ENCODE measurements around the gene SNAPC4.
"Not testable (repeated sequence)": the region's sequence is repeated elsewhere in the genome, so short reads cannot be mapped to it uniquely, and the experiment has no call there.

SNAPC4 gene

DNA sequence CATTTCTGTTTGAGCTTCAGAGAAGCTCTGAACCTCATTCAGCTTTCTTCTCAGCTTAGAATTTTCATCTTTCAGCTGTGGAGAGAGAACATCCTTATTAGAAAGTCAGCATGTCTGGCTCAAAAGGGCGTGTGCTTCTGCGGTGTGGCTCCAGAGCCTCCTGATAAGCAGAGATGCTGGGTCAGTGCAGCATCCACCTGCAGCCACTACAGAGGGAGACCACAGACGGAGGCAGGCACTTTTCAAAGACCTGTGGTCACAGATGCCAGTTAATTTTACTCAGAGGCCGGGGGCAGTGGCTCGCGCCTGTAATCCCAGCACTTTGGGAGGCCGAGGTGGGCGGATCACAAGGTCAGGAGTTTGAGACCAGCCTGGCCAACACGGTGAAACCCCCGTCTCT, 5.9 kb upstream of the SNAPC4 start:
- not testable (repeated sequence) for FAIRE-seq

DNA sequence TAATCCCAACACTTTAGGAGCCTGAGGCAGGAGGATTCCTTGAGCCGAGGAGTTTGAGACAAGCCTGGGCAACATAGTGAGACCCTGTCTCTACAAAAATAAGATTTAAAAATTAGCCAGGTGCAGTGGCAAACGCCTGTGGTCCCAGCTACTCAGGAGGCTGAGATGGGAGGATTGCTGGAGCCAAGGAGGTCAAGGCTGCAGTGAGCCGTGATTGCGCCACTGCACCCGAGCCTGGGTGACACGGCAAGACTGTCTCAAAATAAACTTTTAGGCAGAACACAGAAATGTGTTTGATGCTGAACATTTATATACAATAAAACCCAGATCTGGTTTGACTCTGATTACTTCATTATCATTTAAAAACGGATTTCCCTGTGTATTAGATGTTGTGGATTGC, 5.5 kb upstream of the SNAPC4 start:
- no peak for FAIRE-seq

- FAIRE-seq = no peak
Measured at GRCh38 chr9:136404801-136405136, 4.8 kb upstream of the SNAPC4 start.

GRCh38 chr9:136403915-136404800, 4.2 kb upstream of the SNAPC4 start:
- FAIRE-seq = no peak

GRCh38 chr9:136403538-136403914, 3.6 kb upstream of the SNAPC4 start:
- no peak for FAIRE-seq

DNA sequence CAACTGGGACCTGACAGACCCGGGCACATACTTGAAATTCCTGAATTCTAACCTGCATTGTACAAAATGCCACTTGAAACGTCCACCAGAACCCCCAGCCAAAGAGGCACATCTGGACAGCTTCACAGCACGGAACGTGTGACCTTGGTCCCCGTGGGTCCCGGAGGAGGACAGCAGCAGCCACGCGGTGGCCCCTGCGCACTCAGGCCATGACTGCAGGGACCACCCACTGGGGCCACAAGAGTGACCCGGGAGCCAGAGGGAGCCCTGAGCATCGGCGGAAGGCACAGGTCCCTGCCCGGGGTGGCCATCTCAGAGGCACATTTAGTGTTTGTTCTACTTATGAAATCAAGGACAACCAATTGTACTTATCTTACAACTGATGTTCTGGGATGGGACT, 2.1 kb upstream of the SNAPC4 start:
- FAIRE-seq = no peak

DNA sequence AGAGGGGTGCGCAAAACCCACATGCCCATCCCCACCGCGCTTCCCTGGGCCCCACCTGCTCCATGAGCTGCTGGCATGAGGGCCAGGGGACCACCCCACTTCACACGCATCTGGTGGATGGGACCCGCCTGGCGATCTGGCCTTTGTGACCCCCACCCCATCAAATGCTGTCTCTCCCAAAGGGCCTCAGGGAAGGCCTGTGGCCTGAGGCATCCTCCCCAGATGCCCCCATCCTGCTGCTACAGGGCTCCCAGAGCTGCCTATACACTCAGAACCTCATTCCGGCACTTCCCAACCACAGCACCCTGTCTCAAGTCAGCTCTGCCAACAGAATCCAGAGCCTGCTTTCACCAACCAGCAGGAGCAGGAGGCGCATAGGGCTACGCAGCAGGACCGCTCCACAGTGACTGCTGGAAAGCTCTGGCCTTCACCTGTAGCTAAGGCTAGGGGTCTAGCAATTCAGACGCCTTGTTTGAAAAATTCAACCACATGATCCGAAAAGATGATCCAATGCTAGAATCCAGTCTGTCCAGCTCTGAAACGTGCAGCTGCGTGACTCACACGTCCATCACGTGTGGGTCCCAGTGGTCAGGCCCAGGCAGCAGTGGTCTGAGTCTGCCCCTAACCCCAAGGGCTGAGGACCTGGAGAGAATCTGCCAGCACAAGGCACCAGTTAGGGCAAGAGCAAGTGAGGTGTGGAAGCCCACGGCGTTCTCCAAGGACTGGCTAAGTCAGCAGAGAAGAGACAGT, 1.4 kb upstream of the SNAPC4 start:
- no peak for FAIRE-seq

GRCh38 chr9:136399176-136400037, 563 bp downstream of the SNAPC4 start:
- FAIRE-seq = no peak

DNA sequence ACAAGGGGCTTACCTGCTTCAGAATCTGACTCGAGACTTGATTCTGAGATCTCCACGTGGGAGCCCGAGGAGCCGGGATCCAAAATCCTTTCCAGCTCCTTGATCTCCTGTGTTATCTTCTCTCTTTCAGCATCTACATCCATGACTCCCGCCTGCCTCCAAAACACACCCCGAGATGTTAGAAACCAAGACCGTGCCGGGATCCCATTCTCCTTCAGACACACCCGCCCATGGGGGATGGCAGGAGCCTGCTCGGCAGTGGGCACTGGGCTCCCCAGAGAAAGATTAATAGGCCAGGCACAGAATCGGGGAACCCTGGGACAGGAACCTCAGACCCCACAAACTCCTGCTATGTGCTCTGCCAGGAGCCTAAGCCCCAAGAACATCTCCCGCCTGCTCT, 1.7 kb downstream of the SNAPC4 start:
- no peak for FAIRE-seq

DNA sequence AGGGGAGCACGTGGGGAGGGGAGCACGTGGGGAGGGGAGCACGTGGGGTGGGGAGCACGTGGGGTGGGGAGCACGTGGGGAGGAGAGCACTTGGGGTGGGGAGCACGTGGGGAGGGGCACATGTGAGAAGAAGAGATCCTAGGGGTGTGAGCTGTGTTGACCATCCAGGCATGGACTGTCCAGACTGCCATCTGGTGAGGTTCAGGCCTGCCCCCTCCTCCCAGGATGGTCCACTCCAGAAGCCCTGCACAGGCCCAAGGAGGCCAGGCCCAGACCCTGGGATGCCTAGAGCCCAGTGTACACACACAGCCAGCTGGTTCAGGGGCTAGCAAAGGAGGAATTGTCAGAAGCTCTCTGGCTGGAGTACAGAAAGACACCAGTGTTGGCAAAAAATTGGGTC, 2.3 kb downstream of the SNAPC4 start:
- FAIRE-seq = no peak

DNA sequence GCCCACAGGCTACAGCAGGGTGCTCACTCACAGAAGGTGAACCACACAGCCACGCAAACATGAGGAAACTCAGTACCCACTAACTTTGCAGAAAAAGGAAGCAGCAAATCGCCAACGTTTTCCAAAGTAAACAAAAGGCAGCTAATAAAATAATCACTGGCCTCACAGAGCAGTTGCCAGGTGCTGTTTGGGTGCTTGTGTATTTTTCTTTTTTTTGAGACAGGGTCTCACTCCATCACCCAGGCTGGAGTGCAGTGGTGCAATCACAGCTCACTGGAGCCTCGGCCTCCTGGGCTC, 3.8 kb downstream of the SNAPC4 start:
- FAIRE-seq = no peak

- FAIRE-seq = no peak
Measured at GRCh38 chr9:136395345-136396218, 4.4 kb downstream of the SNAPC4 start.

GRCh38 chr9:136395020-136395340, 5.0 kb downstream of the SNAPC4 start:
- no peak for FAIRE-seq

- no peak for FAIRE-seq
Measured at GRCh38 chr9:136394312-136395019, 5.5 kb downstream of the SNAPC4 start.

GRCh38 chr9:136393531-136393930, 6.4 kb downstream of the SNAPC4 start:
- no peak for FAIRE-seq

DNA sequence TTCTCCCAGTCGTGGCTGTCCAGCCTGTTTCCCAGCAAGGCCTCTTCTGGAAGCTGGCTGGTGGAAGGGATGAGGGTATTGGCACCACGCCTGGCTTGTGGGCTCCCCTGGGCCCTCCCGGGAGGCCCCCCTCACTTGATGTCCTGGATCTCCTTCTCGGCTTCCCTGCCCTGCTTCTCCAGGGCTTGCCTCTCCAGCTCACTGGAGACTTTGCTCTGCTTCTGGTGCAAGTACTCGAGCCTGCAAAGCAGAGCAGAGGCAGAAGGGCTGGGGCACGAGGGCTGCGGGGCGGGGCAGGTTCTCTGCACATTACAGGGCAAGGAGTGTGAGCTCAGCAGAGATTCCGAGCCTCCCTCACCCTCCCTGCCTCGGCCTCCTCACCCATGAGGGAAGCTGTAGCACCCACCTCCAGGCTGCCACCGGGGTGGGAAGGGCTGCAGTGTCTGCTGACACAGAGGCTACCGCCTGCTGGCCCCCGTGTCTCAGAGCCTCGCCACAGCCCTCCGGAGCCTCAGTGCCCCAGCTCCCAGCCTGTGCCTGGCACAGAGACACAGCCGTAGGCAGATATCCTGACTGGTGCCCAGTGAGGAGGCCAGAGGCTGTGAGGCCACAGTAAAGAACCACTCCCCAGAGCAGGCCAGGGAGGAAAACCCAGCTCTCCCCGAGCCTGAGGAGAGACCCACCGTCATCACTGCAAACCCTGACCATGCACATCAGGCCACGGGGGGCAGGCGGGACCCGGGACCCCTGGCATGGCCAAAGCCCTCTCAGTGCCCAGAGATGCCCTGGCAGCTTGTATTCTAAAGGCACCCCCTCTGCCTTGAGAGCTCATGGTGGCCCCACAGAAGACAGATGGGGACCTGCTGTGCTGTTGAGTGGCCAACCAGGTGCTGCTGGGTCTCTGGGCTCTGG, 7.2 kb downstream of the SNAPC4 start:
- FAIRE-seq = no peak

DNA sequence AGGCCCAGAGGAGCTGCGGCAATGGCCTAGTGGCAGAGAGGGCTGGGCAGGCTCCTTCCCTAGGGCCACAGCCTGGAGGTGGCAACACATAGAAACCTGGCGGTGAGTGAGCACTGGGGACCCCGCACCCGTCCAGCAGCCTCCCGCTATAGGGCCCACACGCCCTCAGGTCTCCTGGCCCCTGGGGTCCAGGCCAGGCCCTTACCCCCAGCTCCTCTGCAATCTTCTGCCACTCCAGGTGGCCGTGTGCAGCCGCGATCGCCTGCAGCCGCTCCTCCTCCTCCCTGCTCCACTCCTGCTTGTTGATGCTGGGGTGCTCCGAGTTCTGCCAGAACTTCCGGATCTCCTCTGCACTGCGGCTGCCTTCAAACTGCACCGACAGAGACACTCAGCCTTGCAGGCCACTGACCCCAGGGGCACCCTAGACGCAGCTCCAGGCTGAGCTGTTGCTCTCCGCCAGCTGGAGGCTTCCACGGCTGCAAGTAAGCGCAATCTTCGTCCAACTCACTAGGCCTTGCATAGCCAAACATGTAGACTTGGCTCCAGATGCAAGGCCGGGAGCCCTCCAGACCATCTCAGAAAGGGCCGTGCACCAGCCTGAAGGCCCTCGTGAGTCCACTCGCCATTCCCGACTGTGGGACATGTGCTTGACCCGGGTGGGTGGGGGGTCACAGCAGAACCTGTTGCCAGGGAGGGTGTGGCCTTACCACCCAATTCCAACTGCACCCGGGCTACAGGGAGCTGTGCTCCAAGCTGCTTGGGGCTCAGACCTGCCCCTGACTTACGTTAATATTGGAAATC, 8.0 kb downstream of the SNAPC4 start:
- FAIRE-seq = no peak

GRCh38 chr9:136389396-136389795, 10.6 kb downstream of the SNAPC4 start:
- FAIRE-seq = no peak

GRCh38 chr9:136387217-136387616, 12.8 kb downstream of the SNAPC4 start:
- no peak for FAIRE-seq

GRCh38 chr9:136386018-136386417, 14.0 kb downstream of the SNAPC4 start:
- no peak for FAIRE-seq
